ENCODE measurements around the gene TLE3.

Gene TLE3

GRCh38 chr15:70056091-70056680 lies 41.5 kb downstream of the TLE3 start:
- no peak for TF ChIP-seq CTCF (IDR thresholded peaks at IDR 0.05; ENCODE audit: insufficient read depth, missing control alignments)
- no peak for DNase-seq (ENCODE audit: insufficient read length, low spot score)
- FAIRE-seq, result no peak

- no peak for TF ChIP-seq CTCF (IDR thresholded peaks at IDR 0.05; ENCODE audit: insufficient read depth, missing control alignments)
- FAIRE-seq (no peak), DNase-seq (ENCODE audit: insufficient read length, low spot score) (no peak)
Measured at GRCh38 chr15:70055601-70056051, 42.1 kb downstream of the TLE3 start.

GRCh38 chr15:70054884-70055387 lies 42.8 kb downstream of the TLE3 start:
- TF ChIP-seq CTCF (IDR thresholded peaks at IDR 0.05; ENCODE audit: insufficient read depth, missing control alignments), result no peak

GRCh38 chr15:70054366-70054765 lies 43.4 kb downstream of the TLE3 start:
- DNase-seq (ENCODE audit: insufficient read length, low spot score) (no peak), FAIRE-seq (no peak)
- TF ChIP-seq CTCF (IDR thresholded peaks at IDR 0.05; ENCODE audit: insufficient read depth, missing control alignments), result no peak

More at GRCh38 chr15:70054884-70055387, 42.8 kb downstream of the TLE3 start:
- FAIRE-seq (no peak), DNase-seq (ENCODE audit: insufficient read length, low spot score) (no peak)

- FAIRE-seq (no peak), DNase-seq (ENCODE audit: insufficient read length, low spot score) (no peak)
- no peak for TF ChIP-seq CTCF (IDR thresholded peaks at IDR 0.05; ENCODE audit: insufficient read depth, missing control alignments)
Measured at GRCh38 chr15:70053716-70054229, 43.9 kb downstream of the TLE3 start.

- FAIRE-seq (no peak), DNase-seq (ENCODE audit: insufficient read length, low spot score) (no peak)
- no peak for TF ChIP-seq CTCF (IDR thresholded peaks at IDR 0.05; ENCODE audit: insufficient read depth, missing control alignments)
Measured at GRCh38 chr15:70053001-70053715, 44.6 kb downstream of the TLE3 start.
